HG03159 (cell line): ENCODE results near the gene AICDA.
A peak's percentile ranks its signal among the peaks of the same experiment; 100 is the strongest.
"Not testable (repeated sequence)": the region's sequence is repeated elsewhere in the genome, so short reads cannot be mapped to it uniquely, and the experiment has no call there.

Source experiments
- ATAC-seq: cut with Tn5 transposase; IDR thresholded peaks from one replicate; pipeline ENCODE4 v1.9.1; 2021; ENCODE audit warnings: mild to moderate bottlenecking, moderate library complexity; ENCODE audit not compliant: unreplicated experiment

AICDA gene

DNA sequence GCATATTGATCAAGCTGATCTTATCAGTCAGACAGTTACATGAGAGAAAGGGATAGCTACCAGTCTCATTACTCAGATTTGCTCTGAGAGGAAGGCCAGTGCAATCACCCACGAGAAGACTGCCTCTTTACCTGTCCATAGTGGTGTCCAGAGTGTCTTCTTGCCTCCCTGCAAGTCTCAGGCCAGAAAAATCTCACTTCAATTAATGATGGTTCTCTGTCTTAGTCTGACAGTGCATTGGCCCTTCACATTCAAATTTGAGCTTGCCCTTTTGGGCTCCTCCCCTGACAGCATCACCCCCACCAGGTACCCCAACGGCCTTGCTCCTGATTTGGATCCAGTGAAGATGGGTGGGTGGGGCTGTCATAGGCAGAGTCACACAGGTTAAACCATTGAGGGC lies at the start of gene AICDA:
Gene AICDA, minus strand, starts transcription at position 231 of the 400 bp plus-strand sequence. Its CDS starts 92 bp downstream, at position 139.
- no peak for ATAC-seq

DNA sequence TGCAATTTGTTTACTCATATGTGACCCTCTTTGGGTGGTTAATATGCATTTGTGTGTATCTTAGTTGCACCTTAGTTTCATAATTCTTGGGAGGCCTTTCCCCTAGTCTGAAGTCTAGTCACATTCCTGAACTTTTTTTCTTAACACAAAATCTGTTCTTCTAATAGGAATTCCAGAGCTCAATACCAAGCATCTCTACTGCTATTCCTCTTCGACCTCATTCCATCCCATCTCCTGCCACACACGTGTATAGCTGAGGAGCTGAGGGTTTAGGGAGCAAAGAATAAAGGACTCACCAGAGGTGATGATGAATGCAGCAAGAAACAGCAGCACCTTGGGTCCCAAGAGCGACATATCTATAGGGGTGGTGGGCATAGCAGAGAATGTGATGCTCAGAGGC lies 49.1 kb upstream of the AICDA start:
- ATAC-seq: no peak

DNA sequence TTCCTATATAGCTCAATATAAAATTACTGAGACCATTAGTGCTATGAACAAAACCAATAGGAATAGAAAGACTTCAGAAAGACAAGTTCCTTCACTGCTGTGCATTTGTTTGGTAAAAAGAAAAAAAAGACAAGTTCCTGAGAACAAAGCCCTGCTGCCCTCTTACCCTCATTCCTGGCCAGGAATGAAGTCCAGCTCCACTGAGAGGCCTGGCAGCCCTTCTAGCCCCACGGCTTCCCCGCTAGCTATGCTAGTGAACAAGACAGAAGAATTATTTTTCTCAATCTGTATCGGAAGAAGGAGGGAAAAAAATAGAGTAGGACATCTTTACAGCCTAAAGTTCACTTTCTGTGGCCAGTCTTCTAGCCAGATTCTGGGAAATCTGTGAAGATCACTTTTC lies 48.4 kb upstream of the AICDA start:
- no peak for ATAC-seq

DNA sequence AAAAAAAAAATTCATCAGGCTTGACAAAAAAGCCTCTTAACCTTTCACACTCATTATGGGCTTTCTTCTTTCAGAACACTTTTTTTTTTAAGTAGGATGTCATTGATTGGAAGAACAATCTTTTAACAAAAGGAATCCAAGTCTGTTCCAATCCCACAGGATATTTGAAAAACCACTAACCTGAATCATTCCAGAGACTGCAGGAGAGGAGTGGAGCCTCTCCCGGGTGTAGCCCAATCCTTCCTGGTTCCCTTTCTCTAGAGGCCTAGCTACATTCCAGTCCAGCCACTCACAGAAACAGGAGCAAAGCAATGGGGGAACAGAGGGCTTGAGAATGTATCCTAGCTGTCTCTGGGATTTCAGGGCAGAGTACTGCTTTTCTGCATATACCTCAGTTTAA lies 45.7 kb upstream of the AICDA start:
- ATAC-seq: no peak

DNA sequence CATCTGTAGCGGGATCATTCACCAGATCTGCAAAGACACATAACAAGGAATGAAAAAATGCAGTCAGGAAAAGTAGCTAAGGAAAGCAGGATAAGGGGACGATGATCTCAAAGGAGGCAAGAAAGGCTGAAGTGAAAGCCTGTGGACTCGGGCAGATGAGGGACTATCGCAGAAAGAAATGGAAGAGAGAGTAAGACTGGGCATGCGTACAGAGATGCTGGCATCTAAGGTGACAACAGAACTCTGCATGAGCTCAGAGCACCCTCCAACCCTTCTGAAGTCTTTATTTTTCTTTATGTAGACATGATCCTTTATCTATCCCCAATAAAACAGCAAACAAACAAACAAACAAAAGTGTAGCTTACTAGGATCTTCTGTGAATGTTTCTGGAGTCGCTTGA lies 42.8 kb upstream of the AICDA start:
- no peak for ATAC-seq

DNA sequence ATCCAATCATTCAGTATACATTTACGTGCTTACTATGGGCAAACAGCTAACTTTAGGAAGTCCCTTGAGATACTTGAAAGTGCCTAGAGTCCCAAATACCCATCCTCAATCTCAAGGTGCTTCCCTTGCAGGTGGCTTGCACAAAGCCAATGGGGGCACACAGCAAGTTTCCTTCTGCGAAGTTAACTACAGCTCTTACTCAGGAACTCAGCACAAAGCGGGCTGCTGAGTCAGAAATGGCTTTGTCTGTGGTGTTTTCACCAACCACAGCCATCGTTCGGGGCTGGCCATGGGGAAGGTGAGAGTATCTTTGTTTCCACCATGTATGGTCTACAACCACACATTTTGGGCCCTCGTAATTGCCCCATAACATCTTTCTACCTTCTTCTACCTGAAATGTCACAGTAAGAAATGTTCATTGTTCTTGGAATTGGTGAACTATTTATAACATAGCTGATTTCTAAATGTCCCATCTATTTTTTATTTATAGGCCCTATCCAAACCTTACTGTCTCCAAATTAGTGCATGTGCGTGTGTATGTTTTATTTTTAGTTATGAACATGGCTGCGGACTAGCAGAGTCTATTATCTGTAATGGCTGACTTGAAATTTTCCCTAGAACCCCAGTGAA lies 36.0 kb upstream of the AICDA start:
- ATAC-seq: peak; percentile 73

DNA sequence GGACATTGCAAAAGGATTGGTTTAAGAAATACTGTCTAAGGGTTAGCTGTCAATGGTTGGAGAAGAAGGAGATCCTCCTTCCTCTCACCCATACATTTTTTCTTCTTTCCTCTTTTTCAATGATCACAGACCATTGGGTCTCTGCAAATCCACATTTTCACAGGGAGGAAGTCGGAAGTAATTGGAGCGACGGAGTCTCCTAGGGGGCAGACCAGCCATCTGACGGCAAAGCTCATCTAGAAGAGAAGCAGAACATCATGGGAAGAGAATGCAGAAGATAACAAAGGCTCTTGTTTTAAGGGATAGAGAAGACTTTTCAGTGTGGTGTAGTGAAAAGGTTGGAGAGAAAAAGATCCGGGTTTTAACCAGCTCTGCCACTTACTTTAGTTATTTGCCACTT lies 35.3 kb upstream of the AICDA start:
- ATAC-seq: no peak

DNA sequence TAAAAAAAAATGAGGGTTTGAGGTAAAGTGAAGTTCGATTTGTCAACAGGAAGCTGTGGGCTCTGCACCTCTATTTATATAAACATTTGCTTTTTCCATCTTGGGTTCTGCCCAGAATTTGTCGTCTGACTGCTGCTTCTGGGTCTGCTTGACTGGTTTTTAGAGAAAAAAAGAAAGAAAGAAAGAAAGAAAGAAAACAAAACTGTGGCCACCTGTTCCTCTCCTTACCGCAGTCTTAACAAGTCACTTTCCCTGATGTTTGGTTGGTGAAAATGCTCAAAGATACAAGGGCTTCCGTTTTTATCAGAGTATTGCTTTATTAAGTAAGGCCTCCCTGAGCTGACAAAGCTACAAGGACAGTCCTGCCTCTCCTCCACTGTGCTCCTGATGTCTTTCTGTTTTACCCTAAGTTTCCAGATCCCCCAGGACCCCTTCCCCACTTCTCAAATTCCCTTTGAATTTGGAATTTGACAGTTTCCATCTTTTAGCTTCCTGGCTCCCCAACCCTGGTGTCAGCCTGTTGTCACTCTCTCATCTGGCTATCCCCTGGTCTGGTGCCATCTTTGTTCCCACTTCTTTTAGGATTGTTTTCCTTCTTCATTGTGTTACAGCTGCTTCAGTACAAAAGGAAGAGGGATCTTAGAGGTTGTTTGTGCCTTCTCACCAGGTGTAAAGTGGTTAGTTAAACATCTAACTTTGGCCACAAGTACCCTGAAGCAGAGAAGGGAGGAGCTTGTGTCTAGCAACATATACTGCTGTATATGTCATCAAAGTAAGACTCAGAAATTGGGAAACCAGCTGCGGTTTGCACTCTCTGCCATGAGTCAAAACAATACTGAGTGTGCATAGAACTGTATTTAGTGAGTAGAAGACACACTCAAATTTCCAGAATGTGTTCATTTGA lies 31.9 kb upstream of the AICDA start:
- ATAC-seq: peak; percentile 68

DNA sequence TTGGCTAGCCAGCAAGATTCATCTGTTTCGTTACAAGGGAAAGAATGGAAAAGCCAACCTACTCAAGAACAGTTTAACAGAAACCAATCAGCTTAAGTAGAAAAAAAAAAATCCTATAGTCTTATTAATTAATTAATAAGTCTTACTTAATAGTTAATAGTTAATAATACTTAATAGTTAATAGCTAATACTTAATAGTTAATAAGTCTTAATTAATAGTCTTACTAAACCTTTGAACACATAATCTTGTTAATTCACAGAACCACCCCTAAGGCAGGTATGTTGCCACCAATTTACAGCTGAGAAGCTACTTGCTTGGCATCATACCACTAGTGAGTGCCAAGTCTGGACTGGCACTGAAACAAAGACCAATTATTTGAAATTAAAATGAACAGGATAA lies 30.1 kb upstream of the AICDA start:
- no peak for ATAC-seq

DNA sequence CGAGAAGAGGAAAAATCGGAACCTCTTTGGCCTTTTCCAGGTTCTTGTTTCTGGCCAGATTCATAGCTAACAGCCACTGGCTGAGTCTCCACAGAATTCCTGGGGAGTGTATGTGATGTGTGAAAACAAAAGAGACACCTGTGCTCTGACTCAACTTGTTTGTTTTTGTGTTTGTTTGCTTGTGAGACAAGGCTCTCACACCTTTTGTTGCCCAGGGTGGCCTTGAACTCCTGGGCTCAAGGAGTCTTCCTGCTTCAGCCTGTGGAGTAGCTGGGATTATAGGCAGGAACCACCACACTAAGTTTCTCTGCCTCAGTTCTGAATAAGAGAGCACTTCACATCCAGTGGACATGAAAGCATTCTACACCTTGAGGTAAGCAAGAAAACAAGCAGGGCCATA lies 27.3 kb upstream of the AICDA start:
- no peak for ATAC-seq

DNA sequence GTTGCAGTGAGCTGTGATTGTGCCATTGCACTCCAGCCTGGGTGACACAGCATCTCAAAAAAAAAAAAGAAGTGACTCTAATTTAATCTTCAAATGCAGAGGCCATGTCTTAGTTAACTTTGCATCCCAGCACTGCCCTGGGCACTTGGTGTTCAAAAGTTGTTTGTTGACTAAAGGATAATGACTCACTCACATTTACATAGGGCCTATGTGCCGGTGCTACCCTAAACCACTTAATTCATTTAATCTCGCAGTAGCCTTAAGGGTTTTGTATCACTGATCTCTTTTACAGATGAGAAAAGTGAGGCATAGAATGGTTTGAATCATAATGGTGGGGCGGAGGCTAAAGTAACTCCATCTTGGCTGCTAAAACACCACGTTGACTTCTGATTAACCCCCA lies 26.3 kb upstream of the AICDA start:
- ATAC-seq: no peak

DNA sequence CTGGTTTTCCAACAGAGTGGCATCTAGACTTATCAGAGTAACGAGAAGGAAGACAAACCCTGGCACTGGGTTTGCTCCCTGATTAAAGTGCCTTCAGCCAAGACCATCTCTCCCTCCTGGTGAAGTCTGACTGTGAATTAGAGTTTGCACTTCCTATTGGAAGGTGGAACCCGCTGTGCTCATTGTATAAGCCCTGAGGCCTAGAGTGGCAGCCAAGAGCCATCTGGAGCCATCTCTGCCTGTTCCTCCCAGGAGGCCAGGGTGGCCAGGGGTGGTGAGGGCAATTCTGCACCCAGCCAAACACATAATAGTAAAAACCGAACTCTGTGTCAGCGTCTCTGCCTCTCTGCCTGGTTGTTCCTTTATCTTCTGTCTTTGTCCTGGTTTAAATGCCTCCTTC lies 25.0 kb upstream of the AICDA start:
- ATAC-seq: no peak

DNA sequence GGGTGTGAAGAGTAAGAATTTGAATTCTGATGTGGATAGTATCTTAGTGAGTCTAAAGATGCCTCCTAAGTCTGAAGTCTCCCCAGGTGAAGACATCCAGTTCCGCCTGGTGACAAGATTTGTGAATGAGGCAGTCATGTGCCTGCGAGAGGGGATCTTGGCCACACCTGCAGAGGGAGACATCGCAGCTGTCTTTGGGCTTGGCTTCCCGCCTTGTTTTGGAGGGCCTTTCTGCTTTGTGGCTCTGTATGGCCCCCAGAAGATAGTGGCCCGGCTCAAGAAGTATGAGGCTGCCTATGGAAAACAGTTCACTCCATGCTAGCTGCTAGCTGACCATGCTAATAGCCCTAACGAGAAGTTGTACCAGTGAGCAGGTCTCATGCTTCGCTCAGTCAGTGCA lies 24.6 kb upstream of the AICDA start:
- ATAC-seq: no peak

DNA sequence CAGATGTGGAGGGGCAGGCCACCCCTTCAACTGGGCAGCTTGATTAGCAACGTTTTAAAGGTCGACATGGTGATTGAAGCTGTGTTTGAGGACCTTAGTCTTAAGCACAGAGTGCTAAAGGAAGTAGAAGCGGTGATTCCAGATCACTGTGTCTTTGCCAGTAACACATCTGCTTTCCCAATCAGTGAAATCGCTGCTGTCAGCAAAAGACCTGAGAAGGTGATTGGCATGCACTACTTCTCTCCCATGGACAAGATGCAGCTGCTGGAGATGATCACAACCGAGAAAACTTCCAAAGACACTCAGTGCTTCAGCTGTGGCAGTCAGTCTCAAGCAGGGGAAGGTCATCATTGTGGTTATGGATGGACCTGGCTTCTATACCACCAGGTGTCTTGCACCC lies 23.9 kb upstream of the AICDA start:
- no peak for ATAC-seq

DNA sequence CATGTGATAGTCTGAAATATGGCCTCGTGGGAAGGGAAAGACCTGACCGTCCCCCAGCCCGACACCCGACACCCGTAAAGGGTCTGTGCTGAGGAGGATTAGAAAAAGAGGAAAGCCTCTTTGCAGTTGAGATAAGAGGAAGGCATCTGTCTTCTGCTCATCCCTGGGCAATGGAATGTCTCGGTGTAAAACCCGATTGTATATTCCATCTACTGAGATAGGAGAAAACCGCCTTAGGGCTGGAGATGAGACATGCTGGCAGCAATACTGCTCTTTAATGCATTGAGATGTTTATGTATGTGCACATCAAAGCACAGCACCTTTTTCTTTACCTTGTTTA lies 23.3 kb upstream of the AICDA start:
- not testable (repeated sequence) for ATAC-seq

DNA sequence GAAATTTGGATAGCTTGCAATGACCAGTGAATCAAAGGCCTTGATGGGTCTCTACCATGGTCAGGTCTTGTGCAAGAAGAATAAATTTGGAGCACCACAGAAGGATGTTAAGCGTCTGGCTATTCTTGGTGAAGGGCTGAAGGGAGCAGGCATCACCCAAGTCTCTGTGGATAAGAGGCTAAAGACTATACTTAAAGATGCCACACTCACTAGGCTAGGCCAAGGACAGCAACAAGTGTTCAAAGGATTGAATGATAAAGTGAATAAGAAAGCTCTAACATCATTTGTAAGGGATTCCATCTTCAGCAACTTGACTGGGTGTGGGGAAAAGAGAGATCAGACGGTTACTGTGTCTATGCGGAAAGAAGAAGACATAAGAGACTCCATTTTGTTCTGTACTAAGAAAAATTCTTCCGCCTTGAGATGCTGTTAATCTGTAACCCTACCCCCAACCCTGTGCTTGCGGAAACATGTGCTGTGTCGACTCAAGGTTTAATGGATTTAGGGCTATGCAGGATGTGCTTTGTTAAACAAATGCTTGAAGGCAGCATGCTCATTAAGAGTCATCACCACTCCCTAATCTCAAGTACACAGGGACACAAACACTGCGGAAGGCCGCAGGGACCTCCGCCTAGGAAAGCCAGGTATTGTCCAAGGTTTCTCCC lies 22.8 kb upstream of the AICDA start:
- not testable (repeated sequence) for ATAC-seq

DNA sequence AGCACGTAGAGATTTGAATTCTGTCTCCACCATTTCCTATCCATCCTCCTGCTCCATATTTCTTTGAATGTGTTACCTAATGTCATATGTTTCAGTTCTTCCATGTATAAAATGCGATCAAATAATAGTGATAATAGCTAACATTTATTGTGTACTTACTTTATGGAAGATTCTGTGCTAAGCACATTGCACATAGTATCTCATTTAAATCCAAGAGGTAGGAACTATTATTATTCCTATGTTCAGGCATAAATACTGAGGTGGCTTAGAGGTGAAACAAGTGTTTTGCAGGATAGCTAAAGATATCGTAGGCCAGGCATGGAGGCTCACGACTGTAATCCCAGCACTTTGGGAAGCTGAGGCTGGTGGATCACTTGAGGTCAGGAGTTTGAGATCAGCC lies 17.5 kb upstream of the AICDA start:
- ATAC-seq: no peak

DNA sequence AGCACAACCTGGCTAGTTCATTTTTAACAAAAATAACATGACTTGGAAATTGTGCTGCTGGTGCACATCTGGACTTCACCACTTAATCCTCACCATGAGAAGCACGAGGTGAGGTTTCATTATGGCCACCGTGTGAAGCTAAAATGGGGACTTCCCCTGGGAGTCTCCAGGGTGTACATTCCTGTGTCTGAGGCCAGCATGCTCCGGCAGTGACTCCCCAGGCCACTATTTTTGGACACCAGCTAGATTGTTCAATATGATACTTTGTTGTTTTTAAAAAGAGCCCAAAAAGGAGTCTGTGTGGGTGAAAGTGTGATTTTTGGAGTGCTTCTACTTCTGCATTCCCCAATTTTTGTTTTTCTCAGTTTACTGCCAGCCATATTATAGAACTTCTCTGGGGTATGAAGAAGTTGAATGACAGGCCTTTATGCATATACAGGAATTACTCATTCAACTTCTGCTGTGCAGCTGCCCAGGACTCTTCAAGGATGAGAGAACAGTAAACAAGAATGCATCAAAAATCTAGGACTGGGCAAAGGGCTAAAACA lies 16.9 kb upstream of the AICDA start:
- peak; percentile 88 for ATAC-seq

DNA sequence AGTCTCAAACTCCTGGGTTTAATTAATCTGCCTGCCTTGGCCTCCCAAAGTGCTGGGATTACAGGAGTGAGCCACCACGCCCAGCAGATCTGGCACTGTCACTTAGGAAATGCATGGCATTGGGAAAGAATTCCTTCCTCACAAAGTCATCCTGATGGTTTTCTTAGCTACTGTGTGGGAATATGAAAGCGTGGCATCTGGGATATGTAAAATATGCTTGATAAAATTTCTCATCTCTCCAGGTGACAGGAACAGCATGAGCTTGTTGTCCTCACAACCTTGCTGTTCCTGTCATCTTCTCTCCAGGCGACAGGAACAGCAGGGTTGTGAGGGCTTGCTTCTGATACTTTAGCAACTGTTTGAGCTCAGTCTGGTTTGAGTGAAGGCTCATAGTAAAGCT lies 16.1 kb upstream of the AICDA start:
- ATAC-seq: no peak

DNA sequence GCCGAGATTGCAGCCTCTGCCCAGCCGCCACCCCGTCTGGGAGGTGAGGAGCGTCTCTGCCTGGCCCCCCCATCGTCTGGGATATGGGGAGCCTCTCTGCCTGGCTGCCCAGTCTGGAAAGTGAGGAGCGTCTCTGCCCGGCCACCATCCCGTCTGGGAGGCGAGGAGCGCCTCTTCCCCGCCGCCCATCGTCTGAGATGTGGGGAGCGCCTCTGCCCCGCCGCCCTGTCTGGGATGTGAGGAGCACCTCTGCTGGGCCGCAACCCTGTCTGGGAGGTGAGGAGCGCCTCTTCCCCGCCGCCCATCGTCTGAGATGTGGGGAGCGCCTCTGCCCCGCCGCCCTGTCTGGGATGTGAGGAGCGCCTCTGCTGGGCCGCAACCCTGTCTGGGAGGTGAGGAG lies 12.1 kb upstream of the AICDA start:
- not testable (repeated sequence) for ATAC-seq

DNA sequence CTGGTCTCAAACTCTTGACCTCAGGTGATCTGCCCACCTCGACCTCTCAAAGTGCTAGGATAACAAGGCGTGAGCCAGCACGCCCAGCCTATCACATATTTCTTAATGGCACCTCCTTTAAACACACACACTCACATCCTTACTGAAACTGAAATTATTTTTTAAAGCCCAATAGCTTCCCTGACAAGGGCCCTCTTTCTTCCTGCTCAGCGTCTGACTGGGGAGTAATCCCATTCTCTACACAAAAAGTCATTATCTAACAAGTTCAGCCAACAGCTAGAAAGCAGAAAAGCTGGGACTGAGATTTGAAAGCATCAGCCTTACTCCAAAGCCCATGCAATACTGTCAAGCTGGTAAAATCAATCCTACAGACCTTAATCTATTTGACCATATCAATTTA lies 10.0 kb upstream of the AICDA start:
- no peak for ATAC-seq

DNA sequence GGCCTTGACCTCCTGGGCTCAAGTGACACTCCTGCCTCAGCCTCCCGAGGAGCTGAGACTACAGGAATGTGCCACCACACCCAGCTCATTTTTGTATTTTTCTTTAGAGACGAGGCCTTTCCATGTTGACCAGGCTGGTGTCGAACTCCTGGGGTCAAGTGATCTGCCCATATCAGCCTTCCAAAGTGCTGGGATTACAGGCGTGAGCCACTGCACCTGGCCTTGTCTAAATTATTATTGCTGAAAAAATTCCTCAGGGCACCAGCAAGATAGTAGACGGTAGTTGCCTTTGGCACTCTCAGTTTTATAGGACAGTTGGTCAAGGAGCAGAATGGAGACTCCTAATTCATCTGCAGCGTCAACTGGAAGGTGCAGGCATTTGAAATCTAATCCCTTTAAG lies 2.5 kb upstream of the AICDA start:
- ATAC-seq: no peak
